H9 (cell line): ENCODE measurements around the gene VPS41. TPM values are rescaled to one million over a fixed set of nuclear protein-coding genes. Genes with fewer than 3 reads are reported as not detected.

Experiments used
- DNase-seq: peaks from one replicate; pipeline ENCODE4 v3.0.0-alpha.2; 2017
- H2AFZ ChIP-seq: one replicate; pipeline ENCODE4 v1.6.1; 2013; ENCODE audit warnings: mild to moderate bottlenecking, low read length, control low read depth, moderate library complexity
- H2AK5ac ChIP-seq: 2 replicates; pipeline ENCODE4 v1.6.1; 2013; ENCODE audit warnings: low read length, control low read depth, mixed read lengths; ENCODE audit not compliant: insufficient read length
- H2BK120ac ChIP-seq: one replicate; pipeline ENCODE4 v1.6.1; 2013; ENCODE audit warnings: low read depth, mild to moderate bottlenecking, low read length, control low read depth, inconsistent platforms; ENCODE audit not compliant: poor library complexity, severe bottlenecking
- H2BK12ac ChIP-seq: 2 replicates; pipeline ENCODE4 v1.6.1; 2013; ENCODE audit warnings: low read length, control low read depth, mixed read lengths, low read depth; ENCODE audit not compliant: insufficient read length
- H2BK15ac ChIP-seq: 2 replicates; pipeline ENCODE4 v1.6.1; 2013; ENCODE audit warnings: low read depth, low read length, control low read depth
- H2BK20ac ChIP-seq: one replicate; pipeline ENCODE4 v1.6.1; 2013; ENCODE audit warnings: low read depth, mild to moderate bottlenecking, low read length, control low read depth, inconsistent platforms; ENCODE audit not compliant: poor library complexity, severe bottlenecking
- H2BK5ac ChIP-seq: 2 replicates; pipeline ENCODE4 v1.6.1; 2013; ENCODE audit warnings: low read length, control low read depth, mixed read lengths; ENCODE audit not compliant: insufficient read length
- H3K14ac ChIP-seq: 2 replicates; pipeline ENCODE4 v1.6.1; 2013; ENCODE audit warnings: low read length, control low read depth; ENCODE audit not compliant: insufficient read depth
- H3K18ac ChIP-seq: 2 replicates; pipeline ENCODE4 v1.6.1; 2013; ENCODE audit warnings: low read depth, mild to moderate bottlenecking, mixed read lengths, low read length, control low read depth; ENCODE audit not compliant: insufficient read length
- H3K23ac ChIP-seq: 2 replicates; pipeline ENCODE4 v1.6.1; 2013; ENCODE audit warnings: low read length, control low read depth, mixed read lengths, low read depth; ENCODE audit not compliant: insufficient read length
- H3K23me2 ChIP-seq: 2 replicates; pipeline ENCODE4 v1.6.1; 2013; ENCODE audit warnings: low read depth, mild to moderate bottlenecking, mixed read lengths, low read length, control low read depth; ENCODE audit not compliant: insufficient read length, poor library complexity, severe bottlenecking
- H3K27ac ChIP-seq: 2 replicates; pipeline ENCODE4 v1.5.1; 2013; ENCODE audit warnings: low read length, control low read depth, mixed read lengths, low read depth; ENCODE audit not compliant: insufficient read length
- H3K27me3 ChIP-seq: 2 replicates; pipeline ENCODE4 v1.6.1; 2013; ENCODE audit warnings: low read length, control low read depth, inconsistent platforms; ENCODE audit not compliant: insufficient read depth
- H3K4ac ChIP-seq: 2 replicates; pipeline ENCODE4 v1.6.1; 2013; ENCODE audit warnings: low read depth, mild to moderate bottlenecking, control low read depth, inconsistent platforms, low read length, moderate library complexity
- H3K4me1 ChIP-seq: 2 replicates; pipeline ENCODE4 v1.6.1; 2013; ENCODE audit warnings: low read length, control low read depth, inconsistent platforms; ENCODE audit not compliant: insufficient read depth
- H3K4me2 ChIP-seq: 2 replicates; pipeline ENCODE4 v1.6.1; 2013; ENCODE audit warnings: low read length, control low read depth, mixed read lengths; ENCODE audit not compliant: insufficient read length, insufficient read depth
- H3K56ac ChIP-seq: 2 replicates; pipeline ENCODE4 v1.6.1; 2013; ENCODE audit warnings: low read depth, mild to moderate bottlenecking, mixed read lengths, low read length, control low read depth; ENCODE audit not compliant: insufficient read length
- H3K79me1 ChIP-seq: 2 replicates; pipeline ENCODE4 v1.6.1; 2013; ENCODE audit warnings: low read depth, mild to moderate bottlenecking, moderate library complexity, low read length, control low read depth, inconsistent platforms; ENCODE audit not compliant: insufficient read depth, poor library complexity, severe bottlenecking
- H3K79me2 ChIP-seq: 2 replicates; pipeline ENCODE4 v1.6.1; 2013; ENCODE audit warnings: low read length, control low read depth, inconsistent platforms; ENCODE audit not compliant: insufficient read depth
- H3K9ac ChIP-seq: 2 replicates; pipeline ENCODE4 v1.6.1; 2013; ENCODE audit warnings: low read length, control low read depth, mixed read lengths; ENCODE audit not compliant: insufficient read length; ENCODE audit errors: extremely low read depth
- H3K9me3 ChIP-seq: one replicate; pipeline ENCODE4 v1.6.1; 2013; ENCODE audit warnings: low read depth, low read length, inconsistent platforms; ENCODE audit not compliant: control insufficient read depth
- H3T11ph ChIP-seq: one replicate; pipeline ENCODE4 v1.6.1; 2013; ENCODE audit warnings: mild to moderate bottlenecking, low read length, control low read depth, inconsistent platforms
- H4K20me1 ChIP-seq: one replicate; pipeline ENCODE4 v1.6.1; 2013; ENCODE audit not compliant: control insufficient read depth, insufficient read length, insufficient read depth
- H4K5ac ChIP-seq: 2 replicates; pipeline ENCODE4 v1.6.1; 2013; ENCODE audit warnings: low read depth, mild to moderate bottlenecking, mixed read lengths, low read length, control low read depth; ENCODE audit not compliant: insufficient read length
- H4K8ac ChIP-seq: replicated peaks from 2 replicates; pipeline ENCODE4 v1.6.1; 2013; ENCODE audit warnings: low read length, control low read depth, mixed read lengths, low read depth; ENCODE audit not compliant: insufficient read length
- H4K91ac ChIP-seq: 2 replicates; pipeline ENCODE4 v1.6.1; 2013; ENCODE audit warnings: low read depth, mild to moderate bottlenecking, moderate library complexity, mixed read lengths, low read length, control low read depth; ENCODE audit not compliant: insufficient read length
- H3K27ac Mint-ChIP-seq, 3 experiments: 2 replicates in 2 of 3; 3 replicates in 1 of 3; pipeline ENCODE4 v1.8.0; 2020 to 2021; ENCODE audit warnings: mixed read lengths in 3 of 3, mild to moderate bottlenecking in 1 of 3, moderate library complexity in 1 of 3
- H3K27me3 Mint-ChIP-seq: 2 replicates; pipeline ENCODE4 v1.8.0; 2021; ENCODE audit warnings: low read depth, mild to moderate bottlenecking, moderate library complexity, mixed read lengths
- H3K36me3 Mint-ChIP-seq, 3 experiments: 2 replicates in 2 of 3; 3 replicates in 1 of 3; pipeline ENCODE4 v1.8.0; 2020 to 2021; ENCODE audit warnings: low read depth in 3 of 3, mixed read lengths in 3 of 3; ENCODE audit not compliant: insufficient read depth in 1 of 3
- H3K4me1 Mint-ChIP-seq, 2 experiments: 2 replicates each; pipeline ENCODE4 v1.8.0; 2020; ENCODE audit warnings: mixed read lengths in 2 of 2
- H3K4me3 Mint-ChIP-seq, 2 experiments: 2 replicates in 1 of 2; 3 replicates in 1 of 2; pipeline ENCODE4 v1.8.0; 2020 to 2021; ENCODE audit warnings: mild to moderate bottlenecking in 2 of 2, mixed read lengths in 2 of 2, moderate library complexity in 1 of 2
- H3K9me3 Mint-ChIP-seq, 2 experiments: 2 replicates in 1 of 2; 3 replicates in 1 of 2; pipeline ENCODE4 v1.8.0; 2020; ENCODE audit warnings: mild to moderate bottlenecking in 2 of 2, mixed read lengths in 2 of 2, moderate library complexity in 1 of 2
- WGBS: extraction: QIAGEN DNeasy Blood & Tissue Kit; methylation state at CpG from one replicate; pipeline ENCODE4 v1.1.7; 2013; ENCODE audit warnings: missing lambda C conversion rate, low lambda C conversion rate, mixed read lengths; ENCODE audit not compliant: insufficient read length; ENCODE audit errors: extremely low coverage; 5-methylcytosine and 5-hydroxymethylcytosine counted together
- total RNA-seq: library from RNA; stranded (reverse); gene quantifications from 2 replicates; pipeline ENCODE4 v1.2.1, GENCODE V29; 2021
- TF ChIP-seq, protein P1 (sequence below): fragments of 200-600 bp; sonication (generic); conservative IDR thresholded peaks from 3 replicates; pipeline ENCODE4 v1.8.0; 2021; ENCODE audit warnings: antibody characterized with exemption, mild to moderate bottlenecking

VPS41 gene
- total RNA-seq, 1 experiment from 2014 or later = 49.3 TPM

DNA sequence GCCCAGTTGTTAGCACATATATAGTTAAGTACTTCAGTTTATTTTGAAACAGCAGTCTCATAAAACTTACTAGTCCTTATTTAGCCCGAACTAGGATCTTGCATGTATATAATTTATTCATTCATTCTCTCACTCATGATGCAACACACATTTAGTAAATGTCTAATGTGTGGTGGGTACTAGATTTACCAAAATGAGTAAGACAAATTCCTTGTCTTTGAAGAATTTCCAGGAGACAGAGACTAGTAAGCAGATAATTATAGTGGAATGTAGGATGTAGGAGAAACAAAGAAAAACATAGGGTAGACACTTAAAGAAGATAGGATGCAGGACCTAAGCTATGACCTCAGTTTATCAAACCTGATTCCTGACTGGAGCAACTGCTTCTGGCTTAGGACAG is 157.6 kb downstream of the VPS41 start:
- Histone ChIP-seq H2BK20ac (no peak overlapping the region), H3T11ph (no peak overlapping the region), H3K23ac (no peak overlapping the region), H3K27me3 (no peaks in the 10 kb centered on the region), H4K91ac (no peak overlapping the region), H3K14ac (no peak overlapping the region), H3K4me1 (peaks cover 10% of the 10 kb centered on the region; the same call in 1 of the 2 replicates), H2AK5ac (no peak overlapping the region), H3K4me2 (no peak overlapping the region), H3K79me1 (no peaks in the 10 kb centered on the region), H2BK120ac (no peak overlapping the region), H4K20me1 (no peaks in the 10 kb centered on the region), H3K9me3 (no peaks in the 10 kb centered on the region), H3K9ac (no peak overlapping the region), H3K79me2 (no peaks in the 10 kb centered on the region), H2AFZ (no peak overlapping the region), H4K5ac (no peak overlapping the region), H3K4ac (no peak overlapping the region), H2BK5ac (no peak overlapping the region), H3K23me2 (no peaks in the 10 kb centered on the region), H3K27ac (no peak overlapping the region), H3K56ac (no peak overlapping the region), H3K18ac (no peak overlapping the region), H2BK15ac (no peak overlapping the region), H2BK12ac (no peak overlapping the region), H4K8ac (no peak overlapping the region)
- Mint-ChIP-seq H3K27ac (no peak overlapping the region), H3K9me3 (no peaks in the 10 kb centered on the region), H3K27me3 (no peaks in the 10 kb centered on the region), H3K4me1 (peaks cover 35 to 42% of the 10 kb centered on the region in 2 experiments), H3K4me3 (no peak overlapping the region), H3K36me3 (peaks cover 0 to 21% (median 4%) of the 10 kb centered on the region in 3 experiments; a peak in 5 of 7 replicates)
- no peak for DNase-seq
- TF ChIP-seq, protein P1, sequence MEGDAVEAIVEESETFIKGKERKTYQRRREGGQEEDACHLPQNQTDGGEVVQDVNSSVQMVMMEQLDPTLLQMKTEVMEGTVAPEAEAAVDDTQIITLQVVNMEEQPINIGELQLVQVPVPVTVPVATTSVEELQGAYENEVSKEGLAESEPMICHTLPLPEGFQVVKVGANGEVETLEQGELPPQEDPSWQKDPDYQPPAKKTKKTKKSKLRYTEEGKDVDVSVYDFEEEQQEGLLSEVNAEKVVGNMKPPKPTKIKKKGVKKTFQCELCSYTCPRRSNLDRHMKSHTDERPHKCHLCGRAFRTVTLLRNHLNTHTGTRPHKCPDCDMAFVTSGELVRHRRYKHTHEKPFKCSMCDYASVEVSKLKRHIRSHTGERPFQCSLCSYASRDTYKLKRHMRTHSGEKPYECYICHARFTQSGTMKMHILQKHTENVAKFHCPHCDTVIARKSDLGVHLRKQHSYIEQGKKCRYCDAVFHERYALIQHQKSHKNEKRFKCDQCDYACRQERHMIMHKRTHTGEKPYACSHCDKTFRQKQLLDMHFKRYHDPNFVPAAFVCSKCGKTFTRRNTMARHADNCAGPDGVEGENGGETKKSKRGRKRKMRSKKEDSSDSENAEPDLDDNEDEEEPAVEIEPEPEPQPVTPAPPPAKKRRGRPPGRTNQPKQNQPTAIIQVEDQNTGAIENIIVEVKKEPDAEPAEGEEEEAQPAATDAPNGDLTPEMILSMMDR = no peak
- WGBS = no CpG with 5 or more reads among the region's 1 CpG
